Activated T-cell treated with anti-CD3 and anti-CD28 coated beads, Interleukin-2, amount 50 U/mL, for 24 hours (primary cell): Measurements from ENCODE around the gene TOGARAM2.

ENCODE experiments used
- DNase-seq: peaks from one replicate; pipeline ENCODE4 v3.0.0-alpha.2; 2020
- H3K27ac Mint-ChIP-seq: 2 replicates; pipeline ENCODE4 v1.8.0; 2020; ENCODE audit warnings: mild to moderate bottlenecking, mixed read lengths
- H3K27me3 Mint-ChIP-seq: 2 replicates; pipeline ENCODE4 v1.8.0; 2020; ENCODE audit warnings: mixed read lengths
- H3K36me3 Mint-ChIP-seq: 2 replicates; pipeline ENCODE4 v1.8.0; 2020; ENCODE audit warnings: low read depth, mixed read lengths
- H3K4me1 Mint-ChIP-seq: 2 replicates; pipeline ENCODE4 v1.8.0; 2020; ENCODE audit warnings: low read depth, mixed read lengths
- H3K4me3 Mint-ChIP-seq: 2 replicates; pipeline ENCODE4 v1.8.0; 2020; ENCODE audit warnings: mild to moderate bottlenecking, moderate library complexity, mixed read lengths
- H3K9me3 Mint-ChIP-seq: 2 replicates; pipeline ENCODE4 v1.8.0; 2020; ENCODE audit warnings: mixed read lengths

TOGARAM2 gene

GRCh38 chr2:28982381-28982950, 1.4 kb downstream of the TOGARAM2 start:
- H3K27ac Mint-ChIP-seq, result no peak overlapping the region
- no peaks in the 10 kb centered on the region for H3K4me1 Mint-ChIP-seq
- no peaks in the 10 kb centered on the region for H3K27me3 Mint-ChIP-seq
- H3K36me3 Mint-ChIP-seq, result no peaks in the 10 kb centered on the region
- no peak for DNase-seq
- H3K9me3 Mint-ChIP-seq, result no peaks in the 10 kb centered on the region
- H3K4me3 Mint-ChIP-seq, result no peak overlapping the region

GRCh38 chr2:28986429-28986828, 5.3 kb downstream of the TOGARAM2 start:
- Mint-ChIP-seq H3K9me3 (no peaks in the 10 kb centered on the region), H3K27me3 (no peaks in the 10 kb centered on the region), H3K4me3 (no peak overlapping the region), H3K27ac (no peak overlapping the region), H3K4me1 (no peaks in the 10 kb centered on the region), H3K36me3 (no peaks in the 10 kb centered on the region)
- no peak for DNase-seq

- no peak overlapping the region for H3K27ac Mint-ChIP-seq
- H3K9me3 Mint-ChIP-seq, result no peaks in the 10 kb centered on the region
- no peaks in the 10 kb centered on the region for H3K36me3 Mint-ChIP-seq
- H3K27me3 Mint-ChIP-seq, result no peaks in the 10 kb centered on the region
- DNase-seq, result no peak
- H3K4me1 Mint-ChIP-seq, result no peaks in the 10 kb centered on the region
- no peak overlapping the region for H3K4me3 Mint-ChIP-seq
Measured at GRCh38 chr2:28989973-28990372, 8.9 kb downstream of the TOGARAM2 start.

- DNase-seq, result no peak
- H3K27me3 Mint-ChIP-seq, result no peaks in the 10 kb centered on the region
- no peak overlapping the region for H3K27ac Mint-ChIP-seq
- H3K36me3 Mint-ChIP-seq, result no peaks in the 10 kb centered on the region
- H3K9me3 Mint-ChIP-seq, result no peaks in the 10 kb centered on the region
- H3K4me1 Mint-ChIP-seq, result no peaks in the 10 kb centered on the region
- no peak overlapping the region for H3K4me3 Mint-ChIP-seq
Measured at GRCh38 chr2:28990445-28990844, 9.3 kb downstream of the TOGARAM2 start.

GRCh38 chr2:28991021-28991420, 9.9 kb downstream of the TOGARAM2 start:
- Mint-ChIP-seq H3K4me1 (no peaks in the 10 kb centered on the region), H3K36me3 (no peaks in the 10 kb centered on the region), H3K27ac (no peak overlapping the region), H3K9me3 (no peaks in the 10 kb centered on the region), H3K4me3 (no peak overlapping the region), H3K27me3 (no peaks in the 10 kb centered on the region)
- no peak for DNase-seq

GRCh38 chr2:28991460-28991859, 10.4 kb downstream of the TOGARAM2 start:
- Mint-ChIP-seq H3K27me3 (no peaks in the 10 kb centered on the region), H3K4me3 (no peak overlapping the region), H3K27ac (no peak overlapping the region), H3K9me3 (no peaks in the 10 kb centered on the region), H3K36me3 (no peaks in the 10 kb centered on the region), H3K4me1 (no peaks in the 10 kb centered on the region)
- DNase-seq, result no peak

- Mint-ChIP-seq H3K36me3 (no peaks in the 10 kb centered on the region), H3K27ac (no peak overlapping the region), H3K27me3 (no peaks in the 10 kb centered on the region), H3K4me3 (no peak overlapping the region), H3K9me3 (no peaks in the 10 kb centered on the region), H3K4me1 (no peaks in the 10 kb centered on the region)
- DNase-seq, result no peak
Measured at GRCh38 chr2:28993206-28993960, 12.3 kb downstream of the TOGARAM2 start.

GRCh38 chr2:28994074-28994473, 13.0 kb downstream of the TOGARAM2 start:
- Mint-ChIP-seq H3K4me3 (no peak overlapping the region), H3K27me3 (no peaks in the 10 kb centered on the region), H3K4me1 (no peaks in the 10 kb centered on the region), H3K36me3 (no peaks in the 10 kb centered on the region), H3K27ac (no peak overlapping the region), H3K9me3 (no peaks in the 10 kb centered on the region)
- DNase-seq, result no peak

GRCh38 chr2:28994679-28995078, 13.6 kb downstream of the TOGARAM2 start:
- DNase-seq, result no peak
- Mint-ChIP-seq H3K4me3 (no peak overlapping the region), H3K36me3 (no peaks in the 10 kb centered on the region), H3K4me1 (no peaks in the 10 kb centered on the region), H3K27me3 (no peaks in the 10 kb centered on the region), H3K9me3 (no peaks in the 10 kb centered on the region), H3K27ac (no peak overlapping the region)

- no peaks in the 10 kb centered on the region for H3K36me3 Mint-ChIP-seq
- H3K4me1 Mint-ChIP-seq, result peaks cover 13% of the 10 kb centered on the region
- H3K27ac Mint-ChIP-seq, result no peak overlapping the region
- no peak for DNase-seq
- no peaks in the 10 kb centered on the region for H3K27me3 Mint-ChIP-seq
- H3K4me3 Mint-ChIP-seq, result no peak overlapping the region
- H3K9me3 Mint-ChIP-seq, result no peaks in the 10 kb centered on the region
Measured at GRCh38 chr2:28995765-28996750, 15.0 kb downstream of the TOGARAM2 start.

GRCh38 chr2:28997237-28997846, 16.2 kb downstream of the TOGARAM2 start:
- no peak for DNase-seq
- Mint-ChIP-seq H3K4me1 (peaks cover 21% of the 10 kb centered on the region), H3K27me3 (no peaks in the 10 kb centered on the region), H3K27ac (no peak overlapping the region), H3K4me3 (no peak overlapping the region), H3K9me3 (no peaks in the 10 kb centered on the region), H3K36me3 (no peaks in the 10 kb centered on the region)

- Mint-ChIP-seq H3K36me3 (no peaks in the 10 kb centered on the region), H3K4me1 (peaks cover 21% of the 10 kb centered on the region), H3K9me3 (no peaks in the 10 kb centered on the region), H3K27me3 (no peaks in the 10 kb centered on the region), H3K4me3 (no peak overlapping the region), H3K27ac (no peak overlapping the region)
- no peak for DNase-seq
Measured at GRCh38 chr2:28997847-28998735, 17.0 kb downstream of the TOGARAM2 start.

- peaks cover 21% of the 10 kb centered on the region for H3K4me1 Mint-ChIP-seq
Measured at GRCh38 chr2:29000481-29000880, 19.4 kb downstream of the TOGARAM2 start.

GRCh38 chr2:29000956-29001355, 19.9 kb downstream of the TOGARAM2 start:
- Mint-ChIP-seq H3K27me3 (no peaks in the 10 kb centered on the region), H3K4me1 (peaks cover 21% of the 10 kb centered on the region), H3K4me3 (no peak overlapping the region), H3K9me3 (no peaks in the 10 kb centered on the region), H3K27ac (no peak overlapping the region), H3K36me3 (no peaks in the 10 kb centered on the region)
- no peak for DNase-seq

More at GRCh38 chr2:29000481-29000880, 19.4 kb downstream of the TOGARAM2 start:
- no peaks in the 10 kb centered on the region for H3K27me3 Mint-ChIP-seq
- H3K27ac Mint-ChIP-seq, result no peak overlapping the region
- no peaks in the 10 kb centered on the region for H3K9me3 Mint-ChIP-seq
- DNase-seq, result no peak
- no peak overlapping the region for H3K4me3 Mint-ChIP-seq
- no peaks in the 10 kb centered on the region for H3K36me3 Mint-ChIP-seq
